H1 (cell line): ENCODE data around the gene PPP1R13B. TPM values are rescaled to one million over a fixed set of nuclear protein-coding genes. Genes with fewer than 3 reads are reported as not detected.

Experiments used
- CTCF ChIA-PET: fragments of 300-600 bp; sonication (Branson Sonifier 250); formaldehyde crosslinking; loops from one replicate; lab custom pipeline; 2021; ENCODE audit not compliant: partially characterized antibody; lab: Charles Lee
- POLR2A ChIA-PET: fragments of 300-600 bp; sonication (Branson Sonifier 250); formaldehyde crosslinking; loops from one replicate; lab custom pipeline; 2021; ENCODE audit warnings: inconsistent platforms; ENCODE audit not compliant: partially characterized antibody; lab: Charles Lee
- DNase-seq, 2 experiments: peaks; one replicate each; pipeline versions ENCODE4 v3.0.0 to v3.0.0-alpha.2; 2010 to 2022; ENCODE audit warnings: low spot score in 2 of 2, low read depth in 1 of 2, mixed read lengths in 1 of 2
- FAIRE-seq: peaks from 2 replicates; lab custom pipeline; 2011; peaks lifted over from hg19 to GRCh38; lab: Jason Lieb, UNC
- H2AFZ ChIP-seq: 2 replicates; pipeline ENCODE4 v1.8.1; 2012; ENCODE audit warnings: low read length, inconsistent platforms
- H2AK5ac ChIP-seq: 2 replicates; pipeline ENCODE4 v1.6.1; 2013; ENCODE audit warnings: low read depth, low read length
- H2BK120ac ChIP-seq: replicated peaks from 2 replicates; pipeline ENCODE3; 2013; ENCODE audit warnings: low read depth, low read length, inconsistent platforms
- H2BK12ac ChIP-seq: 2 replicates; pipeline ENCODE4 v1.6.1; 2013; ENCODE audit warnings: low read depth, low read length
- H2BK15ac ChIP-seq: 2 replicates; pipeline ENCODE4 v1.6.1; 2013; ENCODE audit warnings: low read length
- H2BK20ac ChIP-seq: 2 replicates; pipeline ENCODE4 v1.6.1; 2013; ENCODE audit warnings: low read length
- H2BK5ac ChIP-seq: 2 replicates; pipeline ENCODE4 v1.6.1; 2013; ENCODE audit warnings: low read depth, low read length
- H3K14ac ChIP-seq: 2 replicates; pipeline ENCODE4 v1.6.1; 2013; ENCODE audit warnings: inconsistent platforms; ENCODE audit not compliant: insufficient read length
- H3K18ac ChIP-seq: 2 replicates; pipeline ENCODE4 v1.6.1; 2013; ENCODE audit warnings: low read length; ENCODE audit errors: extremely low read depth
- H3K23ac ChIP-seq: 2 replicates; pipeline ENCODE4 v1.6.1; 2013; ENCODE audit warnings: inconsistent platforms; ENCODE audit not compliant: insufficient read length
- H3K23me2 ChIP-seq: 2 replicates; pipeline ENCODE4 v1.6.1; 2013; ENCODE audit warnings: low read depth, low read length
- H3K27ac ChIP-seq: 2 replicates; pipeline ENCODE4 v1.6.1; 2011; ENCODE audit warnings: low read depth, low read length, inconsistent platforms
- H3K27me3 ChIP-seq, 4 experiments: replicated peaks in 1 of 4; 1 replicate in 1 of 4; 2 replicates in 3 of 4; pipeline versions ENCODE4 v1.6.1 to v1.8.1; 2011 to 2013; ENCODE audit warnings: low read length in 3 of 4, mild to moderate bottlenecking in 3 of 4, inconsistent platforms in 2 of 4, mixed read lengths in 2 of 4, moderate library complexity in 1 of 4; ENCODE audit not compliant: control insufficient read depth in 3 of 4, insufficient read depth in 3 of 4; ENCODE audit errors: extremely low read depth in 1 of 4
- H3K36me3 ChIP-seq, 4 experiments: 2 replicates each; pipeline versions ENCODE4 v1.6.1 to v1.8.1; 2011 to 2013; ENCODE audit warnings: mild to moderate bottlenecking in 4 of 4, low read length in 3 of 4, moderate library complexity in 2 of 4, control low read depth in 1 of 4, inconsistent platforms in 1 of 4; ENCODE audit not compliant: insufficient read depth in 4 of 4, control insufficient read depth in 2 of 4
- H3K4ac ChIP-seq: replicated peaks from 2 replicates; pipeline ENCODE3; 2013; ENCODE audit warnings: low read length, low read depth, mixed read lengths, inconsistent platforms; ENCODE audit not compliant: insufficient read length
- H3K4me1 ChIP-seq, 4 experiments: replicated peaks in 1 of 4; 1 replicate in 1 of 4; 2 replicates in 3 of 4; pipeline versions ENCODE4 v1.6.1 to v1.8.1; 2011 to 2013; ENCODE audit warnings: low read length in 3 of 4, inconsistent platforms in 2 of 4, mixed read lengths in 1 of 4; ENCODE audit not compliant: insufficient read depth in 4 of 4, control insufficient read depth in 3 of 4
- H3K4me2 ChIP-seq, 2 experiments: 2 replicates each; pipeline versions ENCODE4 v1.6.1 to v1.8.1; 2011 to 2013; ENCODE audit warnings: low read depth in 2 of 2, low read length in 2 of 2, control low read depth in 1 of 2, inconsistent platforms in 1 of 2, mild to moderate bottlenecking in 1 of 2; ENCODE audit not compliant: insufficient read depth in 1 of 2
- H3K4me3 ChIP-seq, 4 experiments: fragments of 200-600, 300-600 bp in 1 of 4; sonication (generic), shearing (Covaris generic), sonication (Bioruptor Twin) in 1 of 4; 2 replicates each; pipeline versions ENCODE4 v1.5.1 to v1.8.1; 2011 to 2016; ENCODE audit warnings: low read length in 4 of 4, low read depth in 3 of 4, control low read depth in 2 of 4, inconsistent platforms in 2 of 4, mild to moderate bottlenecking in 2 of 4, mixed read lengths in 1 of 4, moderate library complexity in 1 of 4; ENCODE audit not compliant: insufficient read depth in 2 of 4; ENCODE audit errors: extremely low read depth in 1 of 4
- H3K56ac ChIP-seq: replicated peaks from 2 replicates; pipeline ENCODE3; 2013; ENCODE audit warnings: low read depth, mild to moderate bottlenecking, mixed read lengths, low read length, inconsistent platforms; ENCODE audit not compliant: insufficient read length
- H3K79me1 ChIP-seq: 2 replicates; pipeline ENCODE4 v1.6.1; 2013; ENCODE audit warnings: low read depth, low read length, control low read depth
- H3K79me2 ChIP-seq, 2 experiments: 2 replicates each; pipeline versions ENCODE4 v1.6.1 to v1.8.1; 2012 to 2013; ENCODE audit warnings: low read length in 2 of 2, mild to moderate bottlenecking in 2 of 2, inconsistent platforms in 1 of 2; ENCODE audit not compliant: insufficient read depth in 2 of 2, control insufficient read depth in 1 of 2
- H3K9ac ChIP-seq, 4 experiments: replicated peaks in 1 of 4; 1 replicate in 1 of 4; 2 replicates in 3 of 4; pipeline versions ENCODE4 v1.6.1 to v1.8.1; 2011 to 2013; ENCODE audit warnings: low read depth in 3 of 4, low read length in 3 of 4, control low read depth in 2 of 4, mild to moderate bottlenecking in 2 of 4, moderate library complexity in 2 of 4, inconsistent platforms in 1 of 4; ENCODE audit errors: extremely low read depth in 1 of 4
- H3K9me3 ChIP-seq, 2 experiments: 2 replicates each; pipeline versions ENCODE4 v1.6.1 to v1.8.1; 2012 to 2013; ENCODE audit warnings: mild to moderate bottlenecking in 2 of 2, moderate library complexity in 2 of 2, control low read depth in 1 of 2, inconsistent platforms in 1 of 2, low read depth in 1 of 2, low read length in 1 of 2, mixed read lengths in 1 of 2; ENCODE audit not compliant: insufficient read depth in 2 of 2
- H4K20me1 ChIP-seq, 2 experiments: replicated peaks in 1 of 2; 2 replicates each; pipeline versions ENCODE3 to v1.8.1; 2011 to 2013; ENCODE audit warnings: inconsistent platforms in 2 of 2, low read length in 2 of 2, mild to moderate bottlenecking in 1 of 2; ENCODE audit not compliant: insufficient read depth in 2 of 2, control insufficient read depth in 1 of 2
- H4K5ac ChIP-seq: 2 replicates; pipeline ENCODE4 v1.6.1; 2013; ENCODE audit warnings: low read length, low read depth, mixed read lengths, inconsistent platforms; ENCODE audit not compliant: insufficient read length
- H4K8ac ChIP-seq: 2 replicates; pipeline ENCODE4 v1.8.0; 2013; ENCODE audit warnings: mild to moderate bottlenecking, moderate library complexity, low read length, inconsistent platforms; ENCODE audit not compliant: insufficient read depth; ENCODE audit errors: extremely low read depth
- H4K91ac ChIP-seq: replicated peaks from 2 replicates; pipeline ENCODE3; 2013; ENCODE audit warnings: low read length, mixed read lengths, inconsistent platforms; ENCODE audit not compliant: insufficient read length
- EP300 ChIP-seq, 2 experiments: IDR thresholded peaks; 1 replicate in 1 of 2; 2 replicates in 1 of 2; pipeline ENCODE4 v1.6.1; 2011 to 2012; ENCODE audit warnings: low read depth in 2 of 2, low read length in 2 of 2, mild to moderate bottlenecking in 2 of 2, borderline replicate concordance in 1 of 2, inconsistent platforms in 1 of 2, moderate library complexity in 1 of 2
- NRF1 ChIP-seq: IDR thresholded peaks from 2 replicates; pipeline ENCODE4 v1.6.1; 2011; ENCODE audit warnings: mild to moderate bottlenecking, low read depth, low read length, improper control_type of control experiment
- POLR2AphosphoS5 ChIP-seq: IDR thresholded peaks from 2 replicates; pipeline ENCODE4 v1.6.1; 2011; ENCODE audit warnings: low read depth, low read length
- RBBP5 ChIP-seq: IDR thresholded peaks from 2 replicates; pipeline ENCODE4 v1.7.1; 2012; ENCODE audit warnings: low read depth, mild to moderate bottlenecking, inconsistent platforms, low read length, moderate library complexity, borderline replicate concordance
- SRF ChIP-seq: IDR thresholded peaks from 2 replicates; pipeline ENCODE4 v1.6.1; 2011; ENCODE audit warnings: mild to moderate bottlenecking, low read depth, low read length, moderate library complexity
- TEAD4 ChIP-seq: IDR thresholded peaks from 2 replicates; pipeline ENCODE4 v1.6.1; 2012; ENCODE audit warnings: low read depth, low read length, inconsistent platforms, mixed read lengths
- WGBS, 2 experiments: shearing (Covaris generic) in 1 of 2; methylation state at CpG; one replicate each; pipeline versions ENCODE4 v1.1.6 to v1.1.7; 2013 to 2015; ENCODE audit warnings: low lambda C conversion rate in 2 of 2, mixed read lengths in 2 of 2, inconsistent platforms in 1 of 2, low coverage in 1 of 2, missing lambda C conversion rate in 1 of 2; ENCODE audit not compliant: insufficient replicate concordance in 2 of 2, insufficient coverage in 1 of 2, insufficient read length in 1 of 2; ENCODE audit errors: extremely low coverage in 1 of 2, missing lambda C conversion rate in 1 of 2; 5-methylcytosine and 5-hydroxymethylcytosine counted together
- polyA plus RNA-seq, 7 experiments: library from polyadenylated mRNA; depleted of rRNA in 3 of 7; stranded (reverse) in 5 of 7; unstranded in 2 of 7; fragments of >200 nt in 5 of 7; fragments of 200-250 nt in 2 of 7; gene quantifications; 1 replicate in 5 of 7; 2 replicates in 1 of 7; 4 replicates in 1 of 7; pipeline versions ENCODE4 v1.2.1 to v1.2.3, GENCODE V29; 2011 to 2013; ENCODE audit warnings: missing spikeins in 2 of 7, mixed read lengths in 2 of 7
- total RNA-seq: library from RNA; stranded (reverse); fragmentation: NEBNext Ultra II Directional; extraction: Animal tissue kit (Norgen Biotek cat#: 25700); gene quantifications from 2 replicates; pipeline ENCODE4 v1.2.1, GENCODE V29; 2021

PPP1R13B gene
- total and polyA plus RNA-seq, 2 of the 8 experiments (the other 6 are each of a cell fraction or from before 2014, with no cell fraction given), result 2.6 to 8.9 TPM

GRCh38 chr14:103818422-103818821 is 29.0 kb downstream of the PPP1R13B start:
- no peak overlapping the region for H2BK20ac ChIP-seq
- no peaks in the 10 kb centered on the region for H3K23me2 ChIP-seq
- no peaks in the 10 kb centered on the region for H3K79me2 ChIP-seq
- no peaks in the 10 kb centered on the region for H3K9me3 ChIP-seq
- H3K27ac ChIP-seq, result no peak overlapping the region
- TF ChIP-seq RBBP5 (no peak), SRF (no peak), EP300 (IDR thresholded peaks at IDR 0.05; ENCODE audit: borderline replicate concordance in 1 of 2, low read depth in 2 of 2, low read length in 2 of 2) (no peak), NRF1 (no peak), POLR2AphosphoS5 (no peak), TEAD4 (no peak)
- H4K91ac ChIP-seq, result no peak overlapping the region
- no peak overlapping the region for H3K14ac ChIP-seq
- H3K27me3 ChIP-seq, result no peaks in the 10 kb centered on the region
- H3K56ac ChIP-seq, result no peak overlapping the region
- no peaks in the 10 kb centered on the region for H3K36me3 ChIP-seq
- no peak overlapping the region for H2BK120ac ChIP-seq
- no peak overlapping the region for H2BK12ac ChIP-seq
- H3K4me1 ChIP-seq, result peaks cover 0 to 5% (median under 1%) of the 10 kb centered on the region in 4 experiments; a peak in 4 of 7 replicates
- H3K9ac ChIP-seq, result no peak overlapping the region
- no peak for FAIRE-seq
- 73% methylated on average over 3 of the region's 3 CpGs; no CpG with 5 or more reads in 1 of the 2 experiments for WGBS, 2 experiments
- H3K4ac ChIP-seq, result no peak overlapping the region
- ChIA-PET CTCF (interaction anchor here (1.7 to 2.6 kb wide), 3 partner anchors 82 to 92 kb away, joined by 3 to 8 read pairs (median 8); no protein-coding TSS in a partner anchor), POLR2A (no interaction called here)
- no peak overlapping the region for H3K4me2 ChIP-seq
- H3K79me1 ChIP-seq, result no peaks in the 10 kb centered on the region
- H4K5ac ChIP-seq, result no peak overlapping the region
- DNase-seq, result no peak
- no peak overlapping the region for H2AFZ ChIP-seq
- H4K8ac ChIP-seq, result no peak overlapping the region
- no peak overlapping the region for H3K23ac ChIP-seq
- H3K4me3 ChIP-seq, result no peak overlapping the region
- no peak overlapping the region for H2BK15ac ChIP-seq
- H2AK5ac ChIP-seq, result no peak overlapping the region
- H3K18ac ChIP-seq, result no peak overlapping the region
- no peaks in the 10 kb centered on the region for H4K20me1 ChIP-seq
- H2BK5ac ChIP-seq, result no peak overlapping the region
